C4-2B (cell line): Measurements from ENCODE around the gene TAP2.

Experiments
- ZFX ChIP-seq: fragments of 450-650 bp; IDR thresholded peaks from 2 replicates; pipeline ENCODE4 v1.6.1; 2017
- TF ChIP-seq, protein P1 (sequence below): fragments of 450-650 bp; conservative IDR thresholded peaks from 2 replicates; pipeline ENCODE4 v1.5.1; 2017; ENCODE audit warnings: mild to moderate bottlenecking

DNA sequence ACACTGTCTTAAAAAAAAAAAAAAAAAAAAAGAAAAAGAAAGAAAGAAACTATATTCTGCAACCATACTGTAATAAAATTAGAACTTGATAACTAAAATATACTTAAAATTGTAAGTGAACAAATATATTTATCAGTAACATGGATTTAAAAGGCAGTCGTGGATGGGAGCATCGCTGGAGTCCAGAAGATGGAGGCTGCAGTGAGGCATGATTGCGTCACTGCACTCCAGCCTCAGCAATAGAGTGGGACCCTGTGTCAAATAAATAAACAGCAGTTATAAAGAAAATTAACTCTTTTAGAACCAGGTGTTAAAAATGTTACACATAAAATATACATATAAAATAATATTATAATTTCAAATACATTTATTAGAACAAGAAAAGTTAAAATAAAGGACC is 24.2 kb upstream of the TAP2 start:
- TF ChIP-seq, protein P1, sequence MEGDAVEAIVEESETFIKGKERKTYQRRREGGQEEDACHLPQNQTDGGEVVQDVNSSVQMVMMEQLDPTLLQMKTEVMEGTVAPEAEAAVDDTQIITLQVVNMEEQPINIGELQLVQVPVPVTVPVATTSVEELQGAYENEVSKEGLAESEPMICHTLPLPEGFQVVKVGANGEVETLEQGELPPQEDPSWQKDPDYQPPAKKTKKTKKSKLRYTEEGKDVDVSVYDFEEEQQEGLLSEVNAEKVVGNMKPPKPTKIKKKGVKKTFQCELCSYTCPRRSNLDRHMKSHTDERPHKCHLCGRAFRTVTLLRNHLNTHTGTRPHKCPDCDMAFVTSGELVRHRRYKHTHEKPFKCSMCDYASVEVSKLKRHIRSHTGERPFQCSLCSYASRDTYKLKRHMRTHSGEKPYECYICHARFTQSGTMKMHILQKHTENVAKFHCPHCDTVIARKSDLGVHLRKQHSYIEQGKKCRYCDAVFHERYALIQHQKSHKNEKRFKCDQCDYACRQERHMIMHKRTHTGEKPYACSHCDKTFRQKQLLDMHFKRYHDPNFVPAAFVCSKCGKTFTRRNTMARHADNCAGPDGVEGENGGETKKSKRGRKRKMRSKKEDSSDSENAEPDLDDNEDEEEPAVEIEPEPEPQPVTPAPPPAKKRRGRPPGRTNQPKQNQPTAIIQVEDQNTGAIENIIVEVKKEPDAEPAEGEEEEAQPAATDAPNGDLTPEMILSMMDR = no peak
- no peak for TF ChIP-seq ZFX
